K562 (cell line): ENCODE measurements around the gene LGR6. TPM values are rescaled to one million over a fixed set of nuclear protein-coding genes. Genes with fewer than 3 reads are reported as not detected.

ENCODE experiments used
- BRD9 ChIP-seq: fragments of 450-650 bp; IDR thresholded peaks from 2 replicates; pipeline ENCODE4 v1.6.1; 2018; ENCODE audit warnings: low read depth; ENCODE audit not compliant: partially characterized antibody
- CXXC5 ChIP-seq: fragments of 250-450 bp; sonication (Bioruptor Pico); IDR thresholded peaks from 2 replicates; pipeline ENCODE4 v1.8.0; 2022; ENCODE audit warnings: inconsistent platforms, mild to moderate bottlenecking, moderate library complexity
- ELF2 ChIP-seq: fragments of 250-450 bp; sonication (Bioruptor Pico); IDR thresholded peaks from 2 replicates; pipeline ENCODE4 v1.5.0; 2021; ENCODE audit warnings: mild to moderate bottlenecking
- EP400 ChIP-seq: fragments of 450-650 bp; IDR thresholded peaks from 2 replicates; pipeline ENCODE4 v1.6.1; 2017; ENCODE audit warnings: antibody characterized with exemption, mild to moderate bottlenecking, moderate library complexity
- ERF ChIP-seq: fragments of 450-650 bp; formaldehyde crosslinking; IDR thresholded peaks from 2 replicates; pipeline ENCODE4 v1.4.0; 2020; ENCODE audit warnings: mild to moderate bottlenecking, mixed read lengths
- HNRNPL ChIP-seq: fragments of 200-400 bp; formaldehyde crosslinking; IDR thresholded peaks from 2 replicates; pipeline ENCODE4 v1.6.1; 2017; ENCODE audit warnings: low read depth, mild to moderate bottlenecking, low read length
- JUN ChIP-seq, 2 experiments: sonication (generic) in 1 of 2; formaldehyde crosslinking in 1 of 2; IDR thresholded peaks; 2 replicates each; pipeline versions ENCODE4 v1.6.1 to v1.8.0; 2012 to 2022; ENCODE audit warnings: borderline replicate concordance in 2 of 2, mild to moderate bottlenecking in 2 of 2, improper control_type of control experiment in 1 of 2, low read depth in 1 of 2, low read length in 1 of 2, missing genetic modification reagents in 1 of 2
- KHSRP ChIP-seq: fragments of 450-650 bp; IDR thresholded peaks from 2 replicates; pipeline ENCODE4 v1.6.1; 2017
- KLF1 ChIP-seq: fragments of 450-650 bp; IDR thresholded peaks from 2 replicates; pipeline ENCODE4 v1.6.1; 2016; ENCODE audit warnings: missing genetic modification characterization, missing compliant biosample characterization
- MIER1 ChIP-seq: fragments of 450-650 bp; IDR thresholded peaks from 2 replicates; pipeline ENCODE4 v1.6.1; 2016; ENCODE audit warnings: antibody characterized with exemption, mild to moderate bottlenecking, low read depth
- MTA2 ChIP-seq: fragments of 450-650 bp; IDR thresholded peaks from 2 replicates; pipeline ENCODE4 v1.6.1; 2016; ENCODE audit warnings: low read depth
- NFE2L1 ChIP-seq: fragments of 450-650 bp; IDR thresholded peaks from 2 replicates; pipeline ENCODE4 v1.6.1; 2016; ENCODE audit warnings: missing genetic modification characterization, low read depth, mild to moderate bottlenecking, missing compliant biosample characterization, moderate library complexity, borderline replicate concordance
- NFRKB ChIP-seq: fragments of 450-650 bp; IDR thresholded peaks from 2 replicates; pipeline ENCODE4 v1.6.1; 2016; ENCODE audit warnings: low read depth
- PHB ChIP-seq: fragments of 250-450 bp; sonication (Bioruptor Pico); IDR thresholded peaks from 2 replicates; pipeline ENCODE4 v1.5.0; 2021
- POLR2B ChIP-seq: fragments of 450-650 bp; IDR thresholded peaks from 2 replicates; pipeline ENCODE4 v1.6.1; 2018; ENCODE audit warnings: low read depth; ENCODE audit not compliant: partially characterized antibody
- PYGO2 ChIP-seq: fragments of 450-650 bp; IDR thresholded peaks from 2 replicates; pipeline ENCODE4 v1.6.1; 2016; ENCODE audit warnings: mild to moderate bottlenecking, missing genetic modification characterization, moderate library complexity, missing compliant biosample characterization
- RHOXF2B ChIP-seq: fragments of 250-450 bp; sonication (Bioruptor Pico); conservative IDR thresholded peaks from 2 replicates; pipeline ENCODE4 v1.5.1; 2021
- SOX6 ChIP-seq: fragments of 450-650 bp; IDR thresholded peaks from 2 replicates; pipeline ENCODE4 v1.6.1; 2014; ENCODE audit warnings: mild to moderate bottlenecking
- STAG1 ChIP-seq: sonication (generic); formaldehyde crosslinking; IDR thresholded peaks from 2 replicates; pipeline ENCODE4 v1.5.0; 2020; ENCODE audit warnings: missing genetic modification reagents, borderline replicate concordance
- THRAP3 ChIP-seq: fragments of 450-650 bp; IDR thresholded peaks from 2 replicates; pipeline ENCODE4 v1.6.1; 2016; ENCODE audit warnings: mild to moderate bottlenecking, inconsistent platforms, borderline replicate concordance
- YBX1 ChIP-seq: fragments of 450-650 bp; IDR thresholded peaks from 2 replicates; pipeline ENCODE4 v1.7.1; 2016; ENCODE audit warnings: mild to moderate bottlenecking
- ZBTB7A ChIP-seq: IDR thresholded peaks from 2 replicates; pipeline ENCODE4 v1.6.1; 2011; ENCODE audit warnings: low read depth, mild to moderate bottlenecking, low read length, moderate library complexity, borderline replicate concordance; ENCODE audit not compliant: control insufficient read depth
- ZSCAN29 ChIP-seq: fragments of 450-650 bp; IDR thresholded peaks from 2 replicates; pipeline ENCODE4 v1.6.1; 2017
- polyA plus RNA-seq, 8 experiments: library from polyadenylated mRNA; depleted of rRNA in 4 of 8; stranded (reverse) in 5 of 8; unstranded in 3 of 8; fragments of >200 nt; fragmentation: Nextera tagmentation in 2 of 8; fragmentation: Illumina TruSeq in 1 of 8; extraction: Ambion mirVana in 2 of 8; extraction: Trizol in 1 of 8; gene quantifications; 2 replicates each; pipeline versions ENCODE4 v1.2.1 to v1.2.3, GENCODE V29; 2011 to 2014; ENCODE audit warnings: inconsistent platforms in 1 of 8, missing spikeins in 1 of 8
- total RNA-seq, 7 experiments: library from RNA; depleted of rRNA in 6 of 7; stranded (reverse); fragments of >200 nt in 6 of 7; fragmentation: Illumina TruSeq in 2 of 7; extraction: Trizol in 2 of 7; gene quantifications; 2 replicates each; pipeline versions ENCODE4 v1.2.1 to v1.2.3, GENCODE V29; 2011 to 2021; ENCODE audit warnings: low replicate concordance in 1 of 7
- TF ChIP-seq, protein P1 (sequence below): fragments of 250-450 bp; sonication (Bioruptor Pico); IDR thresholded peaks from 2 replicates; pipeline ENCODE4 v1.9.0; 2021; ENCODE audit warnings: mild to moderate bottlenecking, inconsistent platforms
- TF ChIP-seq, protein P2 (sequence below): fragments of 450-650 bp; IDR thresholded peaks from 2 replicates; pipeline ENCODE4 v1.6.1; 2017; ENCODE audit warnings: antibody characterized with exemption
- TF ChIP-seq, protein P3 (sequence below): fragments of 450-650 bp; formaldehyde crosslinking; IDR thresholded peaks from 2 replicates; pipeline ENCODE4 v1.4.0; 2020; ENCODE audit warnings: mild to moderate bottlenecking, mixed read lengths

Gene LGR6
- total and polyA plus RNA-seq, 9 of the 15 experiments (the other 6 are each of a cell fraction or from before 2014, with no cell fraction given), result 0.01 to 0.54 (median 0.17) TPM; not detected in 1

DNA sequence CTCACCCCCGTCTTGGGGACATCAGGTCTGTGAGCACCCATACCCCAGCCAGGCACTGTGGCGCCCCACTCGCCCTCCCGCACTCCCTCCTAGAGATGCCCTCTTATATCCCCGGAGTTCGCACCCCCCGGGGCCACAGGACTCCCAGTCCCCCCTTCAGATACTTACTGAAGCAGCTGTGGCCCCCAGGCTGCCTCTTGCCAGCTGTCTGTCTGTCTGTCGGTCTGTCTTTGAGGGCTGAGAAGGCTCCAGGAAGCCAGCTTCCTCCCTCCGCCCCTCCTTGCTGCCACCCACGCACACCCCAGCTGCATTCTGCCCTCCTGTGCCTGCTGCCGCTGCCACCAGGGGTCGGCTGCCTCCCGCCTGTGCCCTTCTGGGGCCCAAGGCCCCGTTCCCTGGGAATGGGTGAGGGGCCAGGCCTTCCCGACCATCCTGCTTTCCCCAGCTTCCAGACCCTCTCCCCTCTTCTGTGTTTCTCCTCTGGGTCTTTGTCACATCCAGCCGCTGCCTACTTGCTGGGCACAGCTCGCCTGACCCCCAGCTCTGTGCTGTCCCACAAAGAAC is 33.1 kb upstream of the LGR6 start, which contains the start of gene PTPN7 (continued):
- TF ChIP-seq ZSCAN29 (no peak), NFE2L1 (tag) (no peak), YBX1 (no peak), PYGO2 (tag) (0 out of 2 replicates have a peak, but pooled peaks have one; percentile 9), KLF1 (tag) (no peak), MTA2 (peak; percentile 33; the same call in 1 of the 2 replicates), ELF2 (CRISPR knock-in tag) (no peak; the same call in 1 of the 2 replicates), KHSRP (no peak), RHOXF2B (CRISPR knock-in tag) (no peak), NFRKB (no peak), ERF (CRISPR knock-in tag) (peak; percentile 12; the same call in 1 of the 2 replicates), SOX6 (no peak), CXXC5 (peak; percentile 38; the same call in 1 of the 2 replicates), EP400 (no peak), BRD9 (no peak), STAG1 (CRISPR knock-in tag) (no peak), JUN (IDR thresholded peaks at IDR 0.05; ENCODE audit: borderline replicate concordance, low read depth, low read length) (no peak), JUN (CRISPR knock-in tag; IDR thresholded peaks at IDR 0.05; ENCODE audit: borderline replicate concordance) (no peak), THRAP3 (no peak), POLR2B (no peak), ZBTB7A (peak; percentile 74), MIER1 (no peak), PHB (CRISPR knock-in tag) (0 out of 2 replicates have a peak, but pooled peaks have one; percentile 34), HNRNPL (peak; percentile 82; the same call in 1 of the 2 replicates)
- TF ChIP-seq, protein P1, sequence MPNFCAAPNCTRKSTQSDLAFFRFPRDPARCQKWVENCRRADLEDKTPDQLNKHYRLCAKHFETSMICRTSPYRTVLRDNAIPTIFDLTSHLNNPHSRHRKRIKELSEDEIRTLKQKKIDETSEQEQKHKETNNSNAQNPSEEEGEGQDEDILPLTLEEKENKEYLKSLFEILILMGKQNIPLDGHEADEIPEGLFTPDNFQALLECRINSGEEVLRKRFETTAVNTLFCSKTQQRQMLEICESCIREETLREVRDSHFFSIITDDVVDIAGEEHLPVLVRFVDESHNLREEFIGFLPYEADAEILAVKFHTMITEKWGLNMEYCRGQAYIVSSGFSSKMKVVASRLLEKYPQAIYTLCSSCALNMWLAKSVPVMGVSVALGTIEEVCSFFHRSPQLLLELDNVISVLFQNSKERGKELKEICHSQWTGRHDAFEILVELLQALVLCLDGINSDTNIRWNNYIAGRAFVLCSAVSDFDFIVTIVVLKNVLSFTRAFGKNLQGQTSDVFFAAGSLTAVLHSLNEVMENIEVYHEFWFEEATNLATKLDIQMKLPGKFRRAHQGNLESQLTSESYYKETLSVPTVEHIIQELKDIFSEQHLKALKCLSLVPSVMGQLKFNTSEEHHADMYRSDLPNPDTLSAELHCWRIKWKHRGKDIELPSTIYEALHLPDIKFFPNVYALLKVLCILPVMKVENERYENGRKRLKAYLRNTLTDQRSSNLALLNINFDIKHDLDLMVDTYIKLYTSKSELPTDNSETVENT, result peak; percentile 48; the same call in 1 of the 2 replicates
- TF ChIP-seq, protein P2, sequence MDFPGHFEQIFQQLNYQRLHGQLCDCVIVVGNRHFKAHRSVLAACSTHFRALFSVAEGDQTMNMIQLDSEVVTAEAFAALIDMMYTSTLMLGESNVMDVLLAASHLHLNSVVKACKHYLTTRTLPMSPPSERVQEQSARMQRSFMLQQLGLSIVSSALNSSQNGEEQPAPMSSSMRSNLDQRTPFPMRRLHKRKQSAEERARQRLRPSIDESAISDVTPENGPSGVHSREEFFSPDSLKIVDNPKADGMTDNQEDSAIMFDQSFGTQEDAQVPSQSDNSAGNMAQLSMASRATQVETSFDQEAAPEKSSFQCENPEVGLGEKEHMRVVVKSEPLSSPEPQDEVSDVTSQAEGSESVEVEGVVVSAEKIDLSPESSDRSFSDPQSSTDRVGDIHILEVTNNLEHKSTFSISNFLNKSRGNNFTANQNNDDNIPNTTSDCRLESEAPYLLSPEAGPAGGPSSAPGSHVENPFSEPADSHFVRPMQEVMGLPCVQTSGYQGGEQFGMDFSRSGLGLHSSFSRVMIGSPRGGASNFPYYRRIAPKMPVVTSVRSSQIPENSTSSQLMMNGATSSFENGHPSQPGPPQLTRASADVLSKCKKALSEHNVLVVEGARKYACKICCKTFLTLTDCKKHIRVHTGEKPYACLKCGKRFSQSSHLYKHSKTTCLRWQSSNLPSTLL, result no peak
- TF ChIP-seq, protein P3, sequence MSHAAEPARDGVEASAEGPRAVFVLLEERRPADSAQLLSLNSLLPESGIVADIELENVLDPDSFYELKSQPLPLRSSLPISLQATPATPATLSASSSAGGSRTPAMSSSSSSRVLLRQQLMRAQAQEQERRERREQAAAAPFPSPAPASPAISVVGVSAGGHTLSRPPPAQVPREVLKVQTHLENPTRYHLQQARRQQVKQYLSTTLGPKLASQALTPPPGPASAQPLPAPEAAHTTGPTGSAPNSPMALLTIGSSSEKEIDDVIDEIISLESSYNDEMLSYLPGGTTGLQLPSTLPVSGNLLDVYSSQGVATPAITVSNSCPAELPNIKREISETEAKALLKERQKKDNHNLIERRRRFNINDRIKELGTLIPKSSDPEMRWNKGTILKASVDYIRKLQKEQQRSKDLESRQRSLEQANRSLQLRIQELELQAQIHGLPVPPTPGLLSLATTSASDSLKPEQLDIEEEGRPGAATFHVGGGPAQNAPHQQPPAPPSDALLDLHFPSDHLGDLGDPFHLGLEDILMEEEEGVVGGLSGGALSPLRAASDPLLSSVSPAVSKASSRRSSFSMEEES (CRISPR knock-in tag), result no peak; the same call in 1 of the 2 replicates
